GM12878 (cell line): ENCODE measurements around the gene ZWILCH. TPM values are rescaled to one million over a fixed set of nuclear protein-coding genes. Genes with fewer than 3 reads are reported as not detected.

ENCODE experiments used
- ATAC-seq: fragments of 200-7000 bp; cut with Tn5 transposase; 3 replicates; pipeline ENCODE4 v1.9.1; 2020; ENCODE audit warnings: mild to moderate bottlenecking, moderate library complexity
- BruUV-seq: library from RNA; stranded (reverse); fragments of 400-500 nt; replicated peaks from 2 replicates; lab custom pipeline; 2021; lab: Mats Ljungman, UMichigan
- CTCF ChIA-PET: fragments of 300-600 bp; sonication (Branson Sonifier 250); formaldehyde crosslinking; extraction: SDS; loops from one replicate; lab custom pipeline; 2021; ENCODE audit warnings: inconsistent platforms; lab: Yijun Ruan, JAX
- POLR2A ChIA-PET: fragments of 350-600 bp; formaldehyde crosslinking; extraction: SDS; loops from one replicate; lab custom pipeline; 2021; ENCODE audit warnings: inconsistent platforms; lab: Charles Lee
- RAD21 ChIA-PET: fragments of 300-600 bp; sonication (Branson Sonifier 250); formaldehyde crosslinking; loops from one replicate; lab custom pipeline; 2023; ENCODE audit warnings: antibody characterized with exemption; ENCODE audit not compliant: unreplicated experiment; lab: Charles Lee
- SMC1A ChIA-PET: fragments of 300-600 bp; sonication (Branson Sonifier 250); formaldehyde crosslinking; loops from one replicate; lab custom pipeline; 2023; ENCODE audit not compliant: unreplicated experiment, uncharacterized antibody; lab: Charles Lee
- DNase-seq: peaks from one replicate; pipeline ENCODE4 v3.0.0-alpha.2; 2011; ENCODE audit warnings: low read depth, low spot score
- FAIRE-seq: peaks from 3 replicates; lab custom pipeline; 2011; peaks lifted over from hg19 to GRCh38; lab: Jason Lieb, UNC
- H2AFZ ChIP-seq: 2 replicates; pipeline ENCODE4 v1.6.0; 2011; ENCODE audit warnings: low read depth, low read length, control low read depth; ENCODE audit not compliant: control insufficient read depth
- H3K27ac ChIP-seq: 2 replicates; pipeline ENCODE4 v1.5.1; 2011; ENCODE audit warnings: control low read depth; ENCODE audit not compliant: control insufficient read depth, insufficient read depth
- H3K27me3 ChIP-seq, 2 experiments: replicated peaks in 1 of 2; 2 replicates each; pipeline versions ENCODE4 v1.6.0 to v1.6.1; 2011; ENCODE audit warnings: low read length in 1 of 2; ENCODE audit not compliant: control insufficient read depth in 2 of 2, insufficient read depth in 2 of 2
- H3K36me3 ChIP-seq, 2 experiments: 2 replicates each; pipeline ENCODE4 v1.5.1; 2011; ENCODE audit warnings: low read length in 1 of 2; ENCODE audit not compliant: control insufficient read depth in 2 of 2, insufficient read depth in 2 of 2
- H3K4me1 ChIP-seq: 2 replicates; pipeline ENCODE4 v1.6.1; 2011; ENCODE audit warnings: mild to moderate bottlenecking, low read length, moderate library complexity, mixed read lengths; ENCODE audit not compliant: control insufficient read depth, insufficient read depth
- H3K4me2 ChIP-seq: 2 replicates; pipeline ENCODE4 v1.6.0; 2011; ENCODE audit warnings: control low read depth; ENCODE audit not compliant: control insufficient read depth, insufficient read depth
- H3K4me3 ChIP-seq: fragments of 200-600 bp; sonication (generic); 2 replicates; pipeline ENCODE4 v1.5.1; 2016
- H3K79me2 ChIP-seq: 2 replicates; pipeline ENCODE4 v1.6.0; 2011; ENCODE audit warnings: low read length; ENCODE audit not compliant: control insufficient read depth, insufficient read depth
- H3K9ac ChIP-seq: 2 replicates; pipeline ENCODE4 v1.8.0; 2011; ENCODE audit warnings: low read length, control low read depth, mixed read lengths; ENCODE audit not compliant: control insufficient read depth, insufficient read depth
- H3K9me3 ChIP-seq: replicated peaks from 3 replicates; pipeline ENCODE4 v1.5.1; 2011; ENCODE audit warnings: mild to moderate bottlenecking, low read length; ENCODE audit not compliant: control insufficient read depth, insufficient read depth
- H4K20me1 ChIP-seq: 2 replicates; pipeline ENCODE4 v1.6.0; 2011; ENCODE audit not compliant: control insufficient read depth, insufficient read depth
- E2F4 ChIP-seq: IDR thresholded peaks from 2 replicates; pipeline ENCODE4 v1.6.1; 2012; ENCODE audit warnings: low read depth, low read length, improper control_type of control experiment
- ESRRA ChIP-seq: IDR thresholded peaks from 2 replicates; pipeline ENCODE4 v1.6.1; 2012; ENCODE audit warnings: mild to moderate bottlenecking, low read length, improper control_type of control experiment
- FOXM1 ChIP-seq: IDR thresholded peaks from 2 replicates; pipeline ENCODE4 v1.6.1; 2012; ENCODE audit warnings: low read depth, mild to moderate bottlenecking, inconsistent platforms, low read length, moderate library complexity
- KLF5 ChIP-seq: fragments of 450-650 bp; IDR thresholded peaks from 2 replicates; pipeline ENCODE4 v1.6.1; 2014; ENCODE audit warnings: mild to moderate bottlenecking; ENCODE audit not compliant: partially characterized antibody
- SPI1 ChIP-seq: IDR thresholded peaks from 2 replicates; pipeline ENCODE4 v1.6.1; 2011; ENCODE audit warnings: low read depth, mild to moderate bottlenecking, low read length, moderate library complexity, borderline replicate concordance; ENCODE audit not compliant: insufficient read depth
- TCF7 ChIP-seq: IDR thresholded peaks from 2 replicates; pipeline ENCODE4 v1.6.1; 2014; ENCODE audit warnings: antibody characterized with exemption, borderline replicate concordance
- WGBS: methylation state at CpG from one replicate; pipeline ENCODE4 v1.1.6; 2016; ENCODE audit warnings: low lambda C conversion rate; ENCODE audit not compliant: insufficient replicate concordance, insufficient coverage; ENCODE audit errors: missing lambda C conversion rate; 5-methylcytosine and 5-hydroxymethylcytosine counted together
- in situ Hi-C: fragments of 300-500 bp; cut with MboI; formaldehyde crosslinking; loops from 9 replicates; pipeline ENCODE4 v1.14.3; 2018; ENCODE audit warnings: mixed read lengths
- intact Hi-C: fragments of 100-400 bp; cut with micrococcal nuclease; formaldehyde crosslinking; loops from one replicate; pipeline ENCODE4 v1.14.2; 2022; ENCODE audit not compliant: unreplicated experiment
- polyA plus RNA-seq, 11 experiments: library from polyadenylated mRNA; depleted of rRNA in 4 of 11; unstranded in 6 of 11; stranded (reverse) in 5 of 11; fragments of >200 nt; fragmentation: Nextera tagmentation in 4 of 11; fragmentation: Illumina TruSeq in 1 of 11; extraction: Ambion mirVana in 4 of 11; extraction: Trizol in 1 of 11; gene quantifications; 1 replicate in 1 of 11; 2 replicates in 10 of 11; pipeline versions ENCODE4 v1.2.1 to v1.2.3, GENCODE V29; 2011 to 2016; ENCODE audit warnings: inconsistent platforms in 2 of 11, missing spikeins in 2 of 11, low read depth in 1 of 11
- total RNA-seq, 4 experiments: library from RNA; depleted of rRNA in 3 of 4; stranded (reverse); fragments of >200 nt in 3 of 4; fragmentation: Illumina TruSeq in 1 of 4; extraction: Trizol in 1 of 4; gene quantifications; 2 replicates each; pipeline versions ENCODE4 v1.2.1 to v1.2.3, GENCODE V29; 2013 to 2021
- TF ChIP-seq, protein P1 (sequence below): fragments of 450-650 bp; IDR thresholded peaks from 2 replicates; pipeline ENCODE4 v1.6.1; 2016; ENCODE audit warnings: mild to moderate bottlenecking

Gene ZWILCH
- total and polyA plus RNA-seq, 10 of the 15 experiments (the other 5 are each of a cell fraction or from before 2014, with no cell fraction given): 15.6 to 73.9 (median 32.4) TPM

DNA sequence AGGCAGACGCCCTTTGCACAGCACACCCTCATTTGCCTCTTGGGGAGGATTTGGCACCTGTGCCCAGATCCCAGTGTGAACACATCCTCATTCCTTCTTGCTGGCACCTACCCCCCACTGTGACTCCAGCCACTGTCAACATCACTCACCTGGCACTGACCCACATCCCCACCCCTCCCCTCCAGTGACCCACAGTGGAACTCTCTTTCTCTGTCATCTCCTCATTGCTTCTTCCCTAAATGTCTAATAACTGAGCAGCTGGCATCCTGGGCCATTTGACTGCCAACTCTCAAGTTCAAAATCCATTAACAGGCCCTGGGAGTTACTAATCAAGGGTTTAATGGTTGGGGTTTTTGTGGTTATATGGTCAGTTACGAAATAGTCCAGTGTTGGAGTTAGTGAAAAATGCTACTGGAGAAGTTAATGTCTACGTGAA is 22.0 kb upstream of the ZWILCH start:
- Histone ChIP-seq H2AFZ (no peak overlapping the region), H3K9ac (no peak overlapping the region), H3K79me2 (no peaks in the 10 kb centered on the region; the same call in 1 of the 2 replicates), H3K9me3 (no peaks in the 10 kb centered on the region), H4K20me1 (no peaks in the 10 kb centered on the region)
- ATAC-seq (no peak), FAIRE-seq (no peak)
- WGBS: 100% methylated on average over 3 of the region's 3 CpGs
- SMC1A ChIA-PET: no interaction called here
- TF ChIP-seq KLF5 (no peak), SPI1 (no peak), FOXM1 (no peak), ESRRA (no peak), TCF7 (no peak), E2F4 (no peak)
- TF ChIP-seq, protein P1, sequence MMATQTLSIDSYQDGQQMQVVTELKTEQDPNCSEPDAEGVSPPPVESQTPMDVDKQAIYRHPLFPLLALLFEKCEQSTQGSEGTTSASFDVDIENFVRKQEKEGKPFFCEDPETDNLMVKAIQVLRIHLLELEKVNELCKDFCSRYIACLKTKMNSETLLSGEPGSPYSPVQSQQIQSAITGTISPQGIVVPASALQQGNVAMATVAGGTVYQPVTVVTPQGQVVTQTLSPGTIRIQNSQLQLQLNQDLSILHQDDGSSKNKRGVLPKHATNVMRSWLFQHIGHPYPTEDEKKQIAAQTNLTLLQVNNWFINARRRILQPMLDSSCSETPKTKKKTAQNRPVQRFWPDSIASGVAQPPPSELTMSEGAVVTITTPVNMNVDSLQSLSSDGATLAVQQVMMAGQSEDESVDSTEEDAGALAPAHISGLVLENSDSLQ: no peak
- TF ChIP-seq, all 136 proteins: peak for 0
- intact Hi-C loops (no loop called here), in situ Hi-C loops (no loop called here)
- no peak overlapping the region for H3K4me3 ChIP-seq
- no peak overlapping the region for H3K4me2 ChIP-seq
- H3K27me3 ChIP-seq: no peaks in the 10 kb centered on the region
- no peaks in the 10 kb centered on the region for H3K4me1 ChIP-seq
- DNase-seq: no peak
- no peak overlapping the region for H3K27ac ChIP-seq
- CTCF ChIA-PET: no interaction called here
- H3K36me3 ChIP-seq: peaks cover 28 to 30% of the 10 kb centered on the region in 2 experiments
- BruUV-seq: no TSS peak
- POLR2A ChIA-PET: interaction anchor here (0.6 kb wide), 1 partner anchor 24 kb away, joined by 3 read pairs; no protein-coding TSS in a partner anchor
- RAD21 ChIA-PET: no interaction called here
